Pancreas (tissue), 10 donors: Measurements from ENCODE around the gene CAPRIN2. TPM values are rescaled to one million over a fixed set of nuclear protein-coding genes. Genes with fewer than 3 reads are reported as not detected.

ENCODE experiments used
- ATAC-seq, 4 donors: fragments of 200-7000 bp; cut with Tn5 transposase; one replicate each; pipeline versions ENCODE4 v1.8.0 to v1.9.1; 2020; ENCODE audit warnings: mild to moderate bottlenecking in 4 of 4, moderate library complexity in 4 of 4
- DNase-seq, 6 donors: peaks; one replicate each; pipeline ENCODE4 v3.0.0-alpha.2; 2020
- FAIRE-seq: peaks from 2 replicates; lab custom pipeline; 2012; peaks lifted over from hg19 to GRCh38; lab: Jason Lieb, UNC
- H3K27ac ChIP-seq, 4 donors: fragments of 200-600 bp; sonication (generic); 1 replicate in 3 of 4; 2 replicates in 1 of 4; pipeline versions ENCODE4 v1.5.0 to v1.8.0; 2020
- H3K27me3 ChIP-seq, 4 donors: fragments of 200-600 bp; one replicate each; pipeline ENCODE4 v1.8.0; 2021
- H3K36me3 ChIP-seq, 3 donors: fragments of 200-600 bp; sonication (generic) in 1 of 3; one replicate each; pipeline versions ENCODE4 v1.5.0 to v1.8.0; 2020 to 2021
- H3K4me1 ChIP-seq, 3 donors: fragments of 200-600 bp; one replicate each; pipeline ENCODE4 v1.8.0; 2021
- H3K4me3 ChIP-seq, 4 donors: fragments of 200-600 bp; sonication (generic) in 2 of 4; one replicate each; pipeline versions ENCODE4 v1.5.0 to v1.8.0; 2020 to 2021
- H3K9me3 ChIP-seq, 4 donors: fragments of 200-600 bp; one replicate each; pipeline ENCODE4 v1.8.0; 2021
- CTCF ChIP-seq, 4 donors: fragments of 200-600 bp; sonication (generic) in 3 of 4; IDR thresholded peaks; one replicate each; pipeline versions ENCODE4 v1.5.0 to v1.8.0; 2021; ENCODE audit warnings: antibody characterized with exemption in 4 of 4
- WGBS, 2 donors: extraction: QIAGEN DNeasy Blood & Tissue Kit; methylation state at CpG; one replicate each; pipeline ENCODE4 v1.1.7; 2013; 5-methylcytosine and 5-hydroxymethylcytosine counted together
- intact Hi-C, 3 donors: fragments of 100-400 bp; cut with DNase I; formaldehyde crosslinking; loops; one replicate each; pipeline versions ENCODE4 v1.11.1 to v1.14.2; 2022
- polyA plus RNA-seq, 2 donors: library from polyadenylated mRNA; stranded (reverse); fragments of 200-250 nt; gene quantifications; one replicate each; pipeline ENCODE4 v1.2.3, GENCODE V29; 2013
- total RNA-seq, 6 donors: library from RNA; stranded (reverse); fragmentation: NEBNext Ultra II Directional in 4 of 6; extraction: Animal tissue kit (Norgen Biotek cat#: 25700) in 4 of 6; gene quantifications; one replicate each; pipeline versions ENCODE4 v1.2.1 to v1.2.4, GENCODE V29; 2021 to 2023
- donor health status: healthy with polysubstance abuse.
- donor health status: DM: no; HTN: no; CAD: no; lungs with moderate emphysema.
- donor health status: DM: no; HTN: no; CAD: no.
- donor health status: control.
- donor health status: control.
- donor health status: Bipolar disorder and iron deficiency.
- donor health status: DM: yes; HTN: yes; CAD: no.
- donor health status: DM: no; HTN: no; CAD: no.
- donor health status: DM: no; HTN: no; CAD: no.
- donor health status: DM: yes; HTN: yes; CAD: no.

CAPRIN2 gene
- total and polyA plus RNA-seq, 8 donors: 5.7 to 25.6 (median 10.8) TPM

DNA sequence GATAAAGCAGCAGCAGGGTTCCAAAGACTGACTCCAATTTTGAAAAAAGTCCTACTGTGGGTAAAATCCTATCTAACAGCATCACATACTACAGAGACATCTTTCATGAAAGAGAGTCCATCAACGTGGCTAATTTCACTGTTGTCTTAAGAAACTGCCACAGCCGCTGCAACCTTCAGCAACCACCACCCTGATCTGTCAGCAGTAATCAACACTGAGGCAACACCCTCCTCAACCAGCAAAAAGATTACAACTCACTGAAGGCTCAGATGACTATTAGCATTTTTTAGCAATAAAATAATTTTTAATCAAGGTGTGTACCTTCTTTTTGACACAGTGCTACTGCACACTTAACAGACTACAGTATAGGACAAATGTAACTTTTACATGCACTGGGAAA is 6.6 kb downstream of the CAPRIN2 start:
- Histone ChIP-seq H3K9me3 (no peaks in the 10 kb centered on the region), H3K27me3 (no peaks in the 10 kb centered on the region), H3K4me1 (peaks cover 0 to 3% (median 0%) of the 10 kb centered on the region in 3 donors), H3K27ac (no peak overlapping the region), H3K36me3 (no peaks in the 10 kb centered on the region), H3K4me3 (no peak overlapping the region)
- no peak for FAIRE-seq
- TF ChIP-seq CTCF (IDR thresholded peaks at IDR 0.05): no peak
- ATAC-seq: no peak
- 71 to 77% methylated on average over 2 of the region's 2 CpGs for WGBS, 2 donors
- intact Hi-C loops: no loop called here
- DNase-seq: no peak

DNA sequence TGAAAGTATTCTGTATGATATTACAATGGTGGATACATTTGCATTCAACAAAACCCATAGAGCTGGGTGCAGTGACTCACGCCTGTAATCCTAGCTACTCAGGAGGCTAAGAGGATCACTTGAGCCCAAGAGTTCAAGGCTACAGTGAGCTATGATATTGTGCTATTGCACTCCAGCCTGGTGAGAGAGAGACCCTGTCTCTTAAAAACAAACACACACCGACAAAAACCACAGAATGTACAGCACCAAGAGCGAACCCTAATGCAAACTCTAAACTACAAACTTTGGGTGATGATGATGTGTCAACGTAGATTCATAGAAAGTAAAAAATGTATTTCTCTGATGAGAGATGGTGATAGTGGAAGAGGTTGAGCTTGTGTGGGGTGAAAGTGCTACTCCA is 8.6 kb downstream of the CAPRIN2 start:
- Histone ChIP-seq H3K4me1 (no peaks in the 10 kb centered on the region), H3K27ac (no peak overlapping the region), H3K36me3 (no peaks in the 10 kb centered on the region), H3K4me3 (no peak overlapping the region), H3K9me3 (no peaks in the 10 kb centered on the region), H3K27me3 (no peaks in the 10 kb centered on the region)
- no peak for FAIRE-seq
- TF ChIP-seq CTCF (IDR thresholded peaks at IDR 0.05): no peak
- no peak for ATAC-seq
- WGBS, 2 donors: 96% methylated on average over 4 of the region's 4 CpGs
- intact Hi-C loops: no loop called here
- no peak for DNase-seq

DNA sequence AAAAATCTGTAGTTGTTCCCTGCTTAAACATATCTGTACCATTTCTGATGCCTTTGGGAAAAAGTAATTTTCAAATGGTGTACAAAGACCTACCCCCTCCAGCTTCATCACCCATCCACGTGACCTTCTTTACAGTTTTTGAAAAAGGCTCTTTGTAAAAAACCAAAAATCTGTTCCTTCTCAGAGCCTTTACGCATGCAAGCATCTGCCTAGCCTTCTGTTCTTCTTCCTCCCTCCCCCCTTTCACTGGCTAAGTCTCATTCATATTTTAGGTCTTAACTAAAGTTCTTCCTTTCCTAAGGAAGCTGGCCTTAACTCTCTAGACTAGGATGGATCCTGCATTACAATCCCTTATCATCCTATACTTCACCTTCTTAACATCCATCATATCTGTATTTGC is 10.4 kb downstream of the CAPRIN2 start:
- 96% methylated on average over 2 of the region's 2 CpGs for WGBS, 2 donors
- DNase-seq: no peak
- ATAC-seq: no peak
- no peak for TF ChIP-seq CTCF (IDR thresholded peaks at IDR 0.05)
- H3K4me1 ChIP-seq: no peaks in the 10 kb centered on the region
- no peaks in the 10 kb centered on the region for H3K27me3 ChIP-seq
- H3K27ac ChIP-seq: no peak overlapping the region
- no peak overlapping the region for H3K4me3 ChIP-seq
- no peak for FAIRE-seq
- intact Hi-C loops: no loop called here
- H3K36me3 ChIP-seq: no peaks in the 10 kb centered on the region
- no peaks in the 10 kb centered on the region for H3K9me3 ChIP-seq

DNA sequence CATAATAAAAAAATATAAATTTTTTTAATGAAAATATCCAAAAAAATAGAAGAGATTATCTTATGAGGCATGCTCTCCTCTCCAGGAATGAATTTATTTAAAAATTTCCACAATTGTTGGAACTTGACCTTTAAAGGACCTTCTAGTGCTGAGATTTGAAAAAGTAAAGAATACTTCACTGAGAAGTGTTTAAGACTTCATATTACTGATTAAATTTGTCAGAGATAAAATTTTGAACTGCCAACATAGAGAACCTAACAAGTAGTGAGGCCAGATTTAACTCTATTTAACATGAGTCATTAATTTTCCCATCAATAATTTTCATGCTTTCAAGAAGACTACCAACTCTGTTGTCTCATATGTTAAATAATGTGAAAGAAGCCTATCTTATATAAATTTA is 14.5 kb downstream of the CAPRIN2 start:
- Histone ChIP-seq H3K9me3 (no peaks in the 10 kb centered on the region), H3K27me3 (no peaks in the 10 kb centered on the region), H3K36me3 (no peaks in the 10 kb centered on the region), H3K27ac (no peak overlapping the region), H3K4me3 (no peak overlapping the region), H3K4me1 (no peaks in the 10 kb centered on the region)
- no peak for TF ChIP-seq CTCF (IDR thresholded peaks at IDR 0.05)
- intact Hi-C loops: no loop called here
- DNase-seq (no peak), ATAC-seq (no peak), FAIRE-seq (peak; percentile 59)

DNA sequence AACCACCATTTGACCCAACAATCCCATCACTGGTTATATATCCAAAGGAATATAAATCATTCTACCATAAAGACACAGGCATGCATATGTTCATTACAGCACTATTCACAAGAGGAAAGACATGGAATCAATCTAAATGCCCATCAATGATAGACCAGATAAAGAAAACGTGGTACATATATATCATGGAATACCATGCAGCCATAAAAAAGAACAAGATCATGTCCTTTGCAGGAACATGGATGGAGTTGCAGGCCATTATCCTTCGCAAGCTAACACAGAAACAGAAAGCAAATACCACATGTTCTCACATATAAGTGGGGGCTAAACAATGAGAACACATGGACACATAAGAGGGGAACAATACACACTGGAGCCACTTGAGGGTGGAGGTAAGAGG is 15.7 kb downstream of the CAPRIN2 start:
- WGBS, 2 donors: 93 to 94% methylated on average over 2 of the region's 2 CpGs
- no peaks in the 10 kb centered on the region for H3K4me1 ChIP-seq
- no peak for FAIRE-seq

More for the DNA sequence above, 15.7 kb downstream of the CAPRIN2 start:
- TF ChIP-seq CTCF (IDR thresholded peaks at IDR 0.05): no peak
- no peaks in the 10 kb centered on the region for H3K36me3 ChIP-seq
- DNase-seq (no peak), ATAC-seq (no peak)
- H3K9me3 ChIP-seq: no peaks in the 10 kb centered on the region
- no peak overlapping the region for H3K4me3 ChIP-seq
- intact Hi-C loops: no loop called here
- no peak overlapping the region for H3K27ac ChIP-seq
- H3K27me3 ChIP-seq: no peaks in the 10 kb centered on the region
